OCI-M2 (cell line): ENCODE results near the gene CPA3.

Experiments
- DNase-seq: peaks from one replicate; lab custom pipeline; 2025; ENCODE audit not compliant: unreplicated experiment; lab: John Stamatoyannopoulos, UW

CPA3 gene

DNA sequence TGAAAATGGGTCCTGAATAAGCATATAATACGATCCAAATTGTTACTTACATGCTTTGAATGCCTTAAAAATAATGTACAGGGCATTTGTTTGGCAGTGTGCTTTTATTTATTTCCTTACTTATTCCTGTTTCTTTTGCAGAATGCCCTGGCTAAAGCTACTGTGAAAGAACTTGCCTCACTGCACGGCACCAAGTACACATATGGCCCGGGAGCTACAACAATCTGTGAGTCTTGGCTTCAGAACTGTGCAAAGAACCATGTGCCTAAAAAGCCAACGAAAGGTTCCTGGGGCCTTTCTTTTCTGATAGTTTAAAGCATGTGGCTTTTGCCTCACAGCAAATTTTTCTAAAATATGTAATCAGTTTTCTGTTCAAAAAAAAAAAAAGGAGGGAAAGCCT, 7.8 kb upstream of the CPA3 start:
- DNase-seq, result no peak

DNA sequence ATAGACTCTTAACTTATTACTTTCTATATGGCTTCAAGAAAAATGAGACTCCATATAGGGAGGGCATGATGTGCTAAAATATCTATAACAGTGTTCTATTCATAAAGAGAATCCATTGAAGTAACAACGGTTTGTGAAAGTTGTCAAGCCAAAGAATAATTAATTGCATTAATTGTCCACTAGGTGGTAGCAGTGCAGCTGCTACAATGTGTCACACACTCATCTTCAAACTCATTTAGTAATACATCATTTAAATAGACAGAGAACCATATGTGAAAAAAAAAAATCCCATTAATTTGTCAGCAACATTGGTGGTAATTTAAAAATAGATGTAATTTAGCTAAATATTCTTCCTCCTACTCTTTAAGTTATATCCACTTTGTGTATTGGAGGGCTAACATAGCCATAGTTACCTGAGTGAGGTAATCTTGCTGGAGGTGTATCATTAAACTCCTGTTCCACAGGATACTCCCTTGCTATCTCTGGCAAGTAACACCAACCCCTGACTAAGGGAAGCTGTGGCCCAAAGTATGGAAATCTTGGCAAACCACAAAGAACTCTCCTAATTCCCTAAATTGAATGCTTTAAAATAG, 3.7 kb upstream of the CPA3 start:
- DNase-seq, result no peak

DNA sequence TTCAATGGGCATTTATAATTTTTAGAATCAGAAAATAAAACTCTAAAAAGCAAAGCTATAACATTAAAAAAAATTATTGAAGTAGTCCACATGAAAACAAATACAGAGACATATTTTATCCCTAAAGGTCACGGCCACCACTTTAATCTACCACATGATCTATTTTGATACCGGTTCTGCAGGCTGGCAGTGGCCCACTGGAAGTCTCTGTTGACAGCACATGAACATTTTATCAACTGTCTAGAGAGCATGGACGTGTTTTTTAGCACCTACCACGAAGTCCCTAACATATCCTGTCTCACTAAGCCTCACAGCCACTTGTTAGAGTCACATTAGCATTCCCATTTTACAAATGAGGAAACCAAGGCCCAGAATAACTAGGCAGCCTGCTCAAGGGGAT, 1.8 kb upstream of the CPA3 start:
- DNase-seq, result no peak

DNA sequence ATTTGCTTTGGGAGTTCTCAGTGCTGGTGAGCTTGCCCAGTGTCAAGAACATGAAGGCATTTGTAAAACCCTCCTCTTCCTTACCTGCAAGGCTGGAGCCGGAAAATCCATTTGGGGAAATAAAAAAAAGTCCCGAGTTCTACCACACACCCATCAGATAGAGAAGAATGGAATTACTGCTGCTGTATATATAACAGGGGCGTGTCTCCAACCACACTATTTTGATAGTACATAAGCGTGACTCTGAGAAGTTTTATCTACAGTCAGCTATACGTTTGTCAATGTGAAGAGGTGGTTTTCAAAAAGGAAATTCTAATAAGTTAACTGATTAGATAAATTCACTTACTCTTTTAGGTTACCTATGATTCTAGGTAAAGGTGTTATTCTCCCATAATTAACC, 1.3 kb upstream of the CPA3 start:
- DNase-seq, result no peak

DNA sequence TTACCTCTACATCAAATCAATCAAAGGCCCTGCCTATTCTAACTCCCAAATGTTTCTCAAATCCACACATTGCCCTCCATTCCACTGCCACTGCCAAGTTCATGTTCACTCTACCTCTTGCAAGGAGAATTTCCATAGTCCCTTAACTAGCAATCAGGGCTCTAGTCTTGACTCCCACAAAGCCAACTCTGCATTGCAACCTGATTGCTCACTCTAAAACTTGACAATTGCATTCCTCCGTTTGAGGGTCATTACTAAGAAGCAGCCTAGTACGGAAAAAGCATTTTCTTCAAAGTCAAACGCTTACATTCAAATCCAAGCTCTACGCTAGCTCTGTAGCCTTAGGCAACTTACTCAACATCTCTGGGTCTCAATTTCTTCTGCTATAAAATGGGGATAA, 1.2 kb downstream of the CPA3 start:
- no peak for DNase-seq

DNA sequence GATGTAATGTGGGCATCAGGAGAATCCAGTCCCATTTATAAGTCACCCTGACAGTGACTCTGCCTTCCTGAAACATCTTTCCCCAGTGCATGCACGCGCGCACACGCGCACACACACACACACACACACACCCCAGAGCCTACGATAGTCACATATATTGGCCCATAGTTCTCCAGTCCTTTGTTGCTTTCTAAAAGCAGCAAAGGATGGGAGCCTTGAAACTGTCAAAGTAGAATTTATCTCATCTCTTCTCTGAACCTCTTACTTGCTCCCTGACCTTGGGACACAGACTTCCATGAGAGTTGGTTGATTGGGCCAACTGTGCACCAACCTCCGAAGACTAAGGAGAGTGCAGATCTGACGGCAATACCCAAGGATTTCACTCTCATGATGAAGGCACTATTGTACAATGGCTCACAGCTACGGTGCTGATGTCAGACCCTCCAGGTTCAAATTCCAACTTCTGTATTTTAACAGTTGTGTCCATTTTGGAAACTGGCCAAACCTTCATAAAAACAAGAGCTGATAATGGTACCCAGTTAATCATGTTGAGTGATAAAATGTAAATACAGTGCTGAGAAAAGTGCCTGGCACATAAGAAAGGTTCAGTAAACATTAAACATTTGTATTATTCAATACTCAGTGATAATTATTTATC, 8.3 kb downstream of the CPA3 start:
- DNase-seq, result no peak

DNA sequence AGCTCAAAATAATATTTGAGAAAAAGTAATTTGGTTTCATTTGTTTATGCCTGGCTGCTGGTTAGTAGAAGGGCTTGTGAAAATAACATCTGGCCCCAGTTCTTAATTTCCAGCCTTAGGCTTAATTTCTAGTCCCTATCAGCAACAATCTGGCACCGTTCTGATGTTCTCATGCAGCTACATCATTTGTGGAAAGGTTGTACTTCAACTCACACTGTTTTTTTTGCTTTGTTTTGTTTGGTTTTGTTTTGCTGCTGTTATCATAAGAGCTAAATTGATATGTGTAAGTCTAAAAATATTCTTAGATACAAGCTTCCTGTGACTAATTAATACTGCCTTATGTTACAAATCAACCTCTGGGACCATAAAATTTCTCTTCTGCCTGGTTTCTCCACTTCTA, 8.9 kb downstream of the CPA3 start:
- DNase-seq, result no peak

DNA sequence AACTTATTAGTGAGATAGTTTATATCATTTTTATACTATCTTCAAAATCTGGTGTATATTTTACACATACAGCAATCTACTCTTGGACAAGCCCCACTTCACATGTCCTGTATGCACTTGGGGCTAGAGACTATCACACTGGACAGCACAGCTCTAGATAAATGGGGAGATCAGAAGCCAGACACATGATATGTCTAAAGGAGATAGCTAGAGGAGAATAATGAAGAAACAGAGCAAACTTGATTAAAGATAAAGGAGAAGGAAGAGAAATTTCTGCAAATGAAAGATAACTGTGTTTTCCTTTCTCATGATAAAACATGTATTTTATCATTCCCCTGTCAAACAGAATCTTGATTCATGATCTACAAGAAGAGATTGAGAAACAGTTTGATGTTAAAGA, 13.0 kb downstream of the CPA3 start:
- no peak for DNase-seq

DNA sequence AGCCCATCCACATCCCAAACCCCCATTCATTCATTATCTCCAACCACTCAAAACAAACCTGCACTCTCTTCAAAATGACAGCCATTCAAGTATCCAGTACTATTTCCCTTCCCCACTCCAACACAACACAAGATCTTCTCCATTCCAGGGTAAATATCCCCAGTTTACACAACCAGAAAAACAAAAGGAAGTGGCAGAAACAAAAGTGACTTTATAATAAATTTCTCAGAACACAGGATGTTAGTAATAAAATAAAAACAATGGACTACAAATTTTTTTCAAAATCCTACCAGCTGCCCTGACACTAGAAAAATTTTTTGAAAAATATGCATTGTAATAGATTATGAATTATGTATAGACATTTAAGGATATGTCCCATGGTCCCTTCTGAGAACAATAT, 14.2 kb downstream of the CPA3 start:
- DNase-seq, result no peak

DNA sequence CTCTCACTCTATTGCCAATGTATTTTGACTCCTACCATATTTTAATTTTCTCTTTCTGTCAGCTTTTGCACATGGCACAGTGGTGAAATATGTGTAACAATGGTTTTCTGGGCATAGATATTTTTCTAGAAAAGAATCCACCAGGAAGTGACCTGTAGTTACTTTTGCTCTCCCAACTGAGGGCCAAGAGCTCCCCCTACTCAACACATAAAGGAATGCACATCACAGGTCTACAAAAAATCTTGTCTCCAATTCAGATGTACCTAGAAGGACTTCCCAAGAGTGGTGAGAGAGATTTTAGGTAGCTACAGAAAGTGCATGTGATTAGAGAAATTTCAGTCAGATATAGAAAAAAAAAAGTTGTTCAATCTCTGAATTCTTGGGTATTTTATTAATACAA, 15.6 kb downstream of the CPA3 start:
- no peak for DNase-seq

DNA sequence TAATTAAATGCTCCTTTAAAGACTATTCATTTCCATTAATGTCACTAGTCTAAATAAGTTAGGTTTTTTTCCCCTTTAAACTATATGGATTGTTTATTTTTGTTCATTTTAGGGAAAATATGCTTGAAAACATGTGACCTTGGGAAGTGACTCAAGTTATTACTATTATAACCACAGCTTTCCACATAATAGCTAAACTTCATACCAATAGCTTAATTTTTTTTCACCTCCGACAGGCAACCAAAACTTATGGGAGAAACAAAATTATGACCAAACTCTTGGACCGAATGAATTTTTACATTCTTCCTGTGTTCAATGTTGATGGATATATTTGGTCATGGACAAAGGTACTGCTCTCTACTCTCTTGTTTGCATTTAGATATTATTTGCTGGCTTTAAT, 16.2 kb downstream of the CPA3 start:
- DNase-seq, result no peak

DNA sequence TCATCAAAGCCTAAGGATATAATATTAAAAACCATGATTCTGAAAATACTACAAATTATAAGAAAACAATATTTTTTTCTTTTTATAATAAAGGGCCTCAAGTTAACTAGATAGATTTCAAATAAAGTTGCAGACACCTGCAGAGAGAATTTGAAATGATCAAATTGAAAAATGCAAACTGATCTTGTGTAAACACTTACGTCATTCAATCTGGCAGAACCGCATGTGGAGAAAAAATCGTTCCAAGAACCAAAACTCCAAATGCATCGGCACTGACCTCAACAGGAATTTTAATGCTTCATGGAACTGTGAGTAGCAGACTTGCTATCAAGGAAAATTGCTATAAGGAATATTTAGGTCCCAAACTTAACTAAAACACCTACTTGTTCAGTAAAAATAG, 17.2 kb downstream of the CPA3 start:
- DNase-seq, result no peak

DNA sequence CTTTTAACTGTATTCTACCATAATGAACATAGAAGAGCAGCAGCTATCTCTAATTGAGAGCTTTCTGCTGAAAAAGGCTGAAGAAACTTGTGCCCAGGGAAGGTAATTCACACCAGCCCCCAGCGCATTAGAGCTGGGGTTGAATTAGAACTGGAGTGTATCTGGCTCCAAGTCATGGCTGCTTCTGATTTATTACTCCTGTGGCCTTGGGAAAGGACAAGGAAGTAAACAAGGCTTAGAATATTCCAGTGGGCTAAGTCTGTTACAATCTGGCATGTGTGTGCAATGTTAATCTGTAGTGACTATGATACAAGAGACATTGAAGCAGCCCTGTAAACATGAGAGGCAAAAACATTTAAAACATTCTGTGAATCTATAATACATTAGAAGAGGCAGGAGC, 18.1 kb downstream of the CPA3 start:
- no peak for DNase-seq

DNA sequence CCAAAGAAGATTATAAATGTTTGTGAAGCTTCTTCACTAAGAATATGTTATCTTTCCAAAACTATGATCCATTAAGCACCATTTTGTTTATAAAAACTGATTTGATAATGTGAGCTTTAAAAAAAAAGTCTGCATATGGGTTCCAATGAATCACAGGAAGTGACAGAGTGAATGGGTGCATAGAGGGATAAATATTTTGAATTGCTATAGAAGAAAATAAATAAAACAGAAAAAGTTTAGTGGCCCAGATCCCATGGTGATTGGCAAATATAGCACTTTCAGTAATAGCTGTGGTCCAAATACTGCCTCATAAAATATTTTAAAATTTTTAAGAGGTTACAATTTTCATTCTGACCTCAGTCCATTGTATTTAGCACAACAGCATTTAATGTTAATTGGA, 19.2 kb downstream of the CPA3 start:
- no peak for DNase-seq

DNA sequence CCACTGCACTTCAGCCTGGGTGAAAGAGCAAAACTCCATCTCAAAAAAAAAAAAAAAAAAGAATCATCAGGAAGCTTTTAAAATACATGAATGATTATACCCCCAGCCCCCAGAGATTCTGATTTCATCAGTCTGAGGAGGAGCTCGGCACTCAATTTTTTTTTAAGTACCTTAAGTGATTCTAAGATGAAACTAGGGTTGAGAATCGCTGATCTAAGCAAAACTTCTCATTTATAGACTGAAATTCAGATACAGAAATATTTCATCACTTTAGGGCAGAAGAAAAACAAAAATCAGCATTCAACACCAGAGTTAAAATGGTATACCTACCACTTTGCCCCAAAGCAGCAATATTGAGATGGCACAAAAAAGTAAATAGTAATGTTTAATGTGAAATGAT, 24.7 kb downstream of the CPA3 start:
- no peak for DNase-seq

DNA sequence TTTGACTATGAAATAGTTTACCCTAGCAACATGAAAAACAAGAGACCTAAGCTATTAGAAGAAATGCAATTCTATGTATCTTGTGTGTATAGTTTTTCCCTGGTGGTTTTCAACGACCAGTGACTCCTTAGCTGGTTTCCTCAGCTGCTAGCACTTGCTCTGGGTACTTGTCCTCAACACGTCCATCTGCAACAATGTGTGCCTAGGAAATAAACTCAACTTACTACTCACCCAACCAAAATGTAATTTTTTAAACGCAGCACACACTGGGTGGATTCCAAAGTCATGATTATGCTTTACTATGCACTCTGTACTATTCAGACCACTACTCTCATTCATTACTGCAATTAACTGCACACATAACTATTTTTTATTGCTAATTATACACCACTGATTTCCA, 31.0 kb downstream of the CPA3 start:
- no peak for DNase-seq

DNA sequence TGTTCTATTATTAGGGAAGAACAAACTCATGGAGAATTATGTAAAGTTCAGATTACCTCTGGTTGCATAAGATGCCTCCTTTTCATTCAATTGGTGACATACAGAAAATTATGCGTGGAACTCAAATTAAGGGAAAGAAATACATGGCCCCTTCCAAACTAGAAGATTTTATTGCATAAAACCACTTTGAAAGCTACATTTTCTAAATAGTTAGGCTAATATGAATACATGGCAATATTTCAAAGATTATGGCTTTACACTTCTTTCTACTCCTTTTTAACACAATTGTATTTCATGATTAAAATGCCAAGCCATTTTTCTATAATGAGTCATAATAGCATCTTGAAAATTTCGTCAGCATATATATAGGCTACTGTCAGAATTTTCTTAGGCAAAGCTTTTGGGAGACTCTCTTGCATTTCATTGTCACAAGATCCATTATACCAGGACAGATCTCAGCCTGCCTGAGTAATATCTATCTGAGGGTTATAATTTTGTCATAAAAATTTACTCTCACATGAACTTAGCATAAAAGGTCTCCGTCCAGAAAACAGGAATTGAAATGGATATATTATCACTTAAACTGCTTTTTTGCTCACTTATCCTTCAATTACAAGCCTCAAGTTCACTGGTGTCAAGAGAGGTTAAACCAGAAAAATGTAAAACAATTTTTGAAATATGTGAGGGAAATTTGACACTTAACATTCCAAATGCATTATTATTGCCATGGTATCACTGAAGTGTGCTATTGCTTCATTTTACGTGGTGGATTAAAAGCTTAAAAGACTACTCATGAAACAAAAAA, 37.1 kb downstream of the CPA3 start:
- no peak for DNase-seq

DNA sequence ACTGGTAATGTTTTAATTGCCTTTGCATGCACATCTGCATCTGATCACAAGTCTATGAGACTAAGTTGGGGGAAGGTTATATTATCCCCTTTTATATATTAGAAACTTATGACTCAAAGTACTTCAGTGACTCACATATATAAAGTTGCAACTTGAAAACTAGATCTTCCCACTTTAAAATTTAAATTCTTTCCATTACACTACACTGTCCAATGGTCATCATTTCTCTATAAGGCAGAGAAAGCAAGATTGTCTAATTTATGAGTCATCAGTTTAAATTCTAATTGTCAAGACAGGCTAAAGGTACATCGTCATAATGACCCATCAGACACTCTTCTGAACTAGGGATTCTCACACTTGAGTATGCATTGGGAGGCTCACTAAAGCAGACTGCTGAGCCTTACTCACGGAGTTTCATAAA, 37.9 kb downstream of the CPA3 start:
- no peak for DNase-seq

DNA sequence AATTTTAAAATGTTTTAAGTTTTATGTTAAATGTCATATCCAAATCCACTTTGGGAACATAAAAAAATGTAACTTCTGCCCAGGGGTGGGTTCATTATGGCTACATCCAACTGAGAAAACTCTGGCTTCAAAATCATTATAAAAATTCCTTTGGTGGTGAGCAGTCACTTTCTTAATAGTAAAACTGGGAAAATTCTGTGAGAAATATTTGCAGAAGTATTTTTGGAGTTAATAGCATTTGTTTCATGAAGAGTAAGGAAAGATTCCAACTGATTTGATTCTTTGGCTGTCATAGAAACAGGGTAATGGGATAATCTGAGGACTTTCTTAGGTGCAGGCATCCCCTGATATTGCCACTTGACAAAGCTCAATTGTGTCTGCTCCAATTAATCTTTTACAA, 38.8 kb downstream of the CPA3 start:
- no peak for DNase-seq

DNA sequence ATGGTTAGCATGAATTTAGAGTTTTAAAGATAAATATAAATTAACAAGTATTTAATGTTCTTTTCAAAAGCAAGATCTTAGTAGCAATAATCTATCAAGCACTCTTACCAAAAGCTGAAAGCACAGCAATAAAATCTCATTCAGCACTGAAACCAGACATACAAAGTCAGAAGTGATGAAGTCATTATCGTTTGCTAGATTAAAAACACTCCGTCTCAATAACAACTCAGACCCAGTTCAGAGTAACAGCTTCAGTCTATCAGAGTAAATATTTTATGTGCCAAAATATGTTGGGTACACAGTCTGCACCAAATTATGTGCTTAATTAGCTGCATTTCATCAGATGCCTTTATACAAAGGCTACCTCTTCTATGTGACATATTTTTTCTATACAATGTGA, 41.6 kb downstream of the CPA3 start:
- no peak for DNase-seq

DNA sequence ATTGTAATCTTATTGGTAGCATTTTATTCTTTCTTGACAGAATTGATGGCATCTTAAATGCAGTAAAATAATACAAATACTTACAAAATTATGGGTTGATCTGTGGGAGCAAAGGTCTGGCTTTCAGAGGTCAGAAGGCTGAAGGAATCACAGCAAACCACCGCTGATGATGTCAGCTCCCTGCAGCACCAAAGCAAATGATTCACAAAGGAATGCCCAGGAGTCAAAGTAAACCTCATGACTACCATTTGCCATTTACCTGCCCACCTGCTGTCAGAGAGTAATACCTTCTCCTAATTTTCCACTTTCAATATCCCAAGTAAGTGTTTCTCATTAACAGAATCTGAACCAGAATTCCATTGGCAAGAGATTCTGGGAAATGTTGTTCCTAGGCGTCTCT, 46.1 kb downstream of the CPA3 start:
- no peak for DNase-seq

DNA sequence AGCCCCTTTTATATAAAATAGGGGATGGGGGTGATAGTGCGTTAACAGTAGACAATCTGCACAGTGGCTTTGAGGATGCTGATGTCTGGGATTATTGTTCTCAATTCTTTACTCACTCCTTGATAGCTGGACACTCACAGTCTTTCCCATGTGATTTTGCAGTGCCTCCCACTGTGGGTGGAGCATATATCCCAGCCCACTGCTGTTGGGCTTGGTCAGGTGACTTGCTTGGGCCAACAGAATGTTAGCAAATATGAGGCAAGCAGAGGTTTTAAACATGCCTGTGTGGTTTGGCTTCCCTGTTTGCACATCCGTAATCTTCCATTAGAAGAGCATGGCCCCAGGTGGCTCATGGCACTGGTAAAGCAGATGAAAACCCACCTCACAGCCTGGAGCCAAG, 46.5 kb downstream of the CPA3 start:
- no peak for DNase-seq
